ENCODE measurements around the gene C5. TPM values are rescaled to one million over a fixed set of nuclear protein-coding genes. Genes with fewer than 3 reads are reported as not detected.

The C5 gene
- total RNA-seq, 2 experiments from 2014 or later, result 3.8 to 7.9 TPM

GRCh38 chr9:120920806-120921178 lies 129.3 kb downstream of the C5 start:
- Histone ChIP-seq H3K36me3 (ENCODE audit: insufficient read depth, low read length) (peaks cover 42% of the 10 kb centered on the region), H3K4me2 (ENCODE audit: low read length) (peak overlapping the region; percentile 59), H3K79me2 (ENCODE audit: insufficient read depth, low read depth, low read length) (no peaks in the 10 kb centered on the region), H3K4me3 (ENCODE audit: low read depth, low read length, poor library complexity, severe bottlenecking) (no peak overlapping the region), H3K4me1 (ENCODE audit: insufficient read depth, low read length, poor library complexity, severe bottlenecking) (peaks cover 70% of the 10 kb centered on the region), H3K9me2 (ENCODE audit: insufficient read depth, low read length) (no peaks in the 10 kb centered on the region), H4K20me1 (ENCODE audit: insufficient read depth, low read length) (no peaks in the 10 kb centered on the region), H3K27ac (ENCODE audit: low read depth, low read length, poor library complexity, severe bottlenecking) (peak overlapping the region; percentile 29), H3K9me3 (ENCODE audit: low read length) (no peaks in the 10 kb centered on the region), H2AFZ (ENCODE audit: low read length) (0 out of 2 replicates have a peak overlapping the region, but pooled peaks have one; percentile 52)
- no peak for DNase-seq (ENCODE audit: low spot score)
- intact Hi-C loops (cut with micrococcal nuclease; ENCODE audit: unreplicated experiment), result loop anchor here (10.0 kb wide), 1 partner anchor 1024 kb away; no protein-coding TSS in a partner anchor
- POLR2A ChIA-PET, result interaction anchor here (1.0 to 21.2 kb wide), 7 partner anchors 9 to 161 kb away, joined by 3 to 372 read pairs (median 5); no protein-coding TSS in a partner anchor
- no peak for TF ChIP-seq EZH2phosphoT487 (IDR thresholded peaks at IDR 0.05; ENCODE audit: borderline replicate concordance, low read depth, low read length)
- no peak for TF ChIP-seq CTCF (conservative IDR thresholded peaks at IDR 0.05; ENCODE audit: low read length)
- CTCF ChIA-PET (ENCODE audit: unreplicated experiment), result interaction anchor here (1.2 to 1.3 kb wide), 2 partner anchors 9 to 33 kb away, joined by 4 to 5 read pairs; no protein-coding TSS in a partner anchor
- BruUV-seq (replicated peaks), result no TSS peak

- no peaks in the 10 kb centered on the region for H4K20me1 ChIP-seq (ENCODE audit: insufficient read depth, low read length)
- no TSS peak for BruUV-seq (replicated peaks)
- no peaks in the 10 kb centered on the region for H3K9me3 ChIP-seq (ENCODE audit: low read length)
- peaks cover 42% of the 10 kb centered on the region for H3K36me3 ChIP-seq (ENCODE audit: insufficient read depth, low read length)
- H3K4me2 ChIP-seq (ENCODE audit: low read length), result peak overlapping the region; percentile 59; the same call in 1 of the 2 replicates
- H3K9me2 ChIP-seq (ENCODE audit: insufficient read depth, low read length), result no peaks in the 10 kb centered on the region
- ChIA-PET POLR2A (interaction anchor here (0.6 to 21.2 kb wide), 9 partner anchors 9 to 162 kb away, joined by 3 to 372 read pairs (median 5); no protein-coding TSS in a partner anchor), CTCF (ENCODE audit: unreplicated experiment) (interaction anchor here (0.6 to 1.3 kb wide), 5 partner anchors 9 to 74 kb away, joined by 4 to 9 read pairs (median 5); no protein-coding TSS in a partner anchor)
- H3K4me3 ChIP-seq (ENCODE audit: low read depth, low read length, poor library complexity, severe bottlenecking), result no peak overlapping the region
- H3K27ac ChIP-seq (ENCODE audit: low read depth, low read length, poor library complexity, severe bottlenecking), result peak overlapping the region; percentile 29
- H3K79me2 ChIP-seq (ENCODE audit: insufficient read depth, low read depth, low read length), result no peaks in the 10 kb centered on the region
- intact Hi-C loops (cut with micrococcal nuclease; ENCODE audit: unreplicated experiment), result loop anchor here (10.0 kb wide), 1 partner anchor 1025 kb away; no protein-coding TSS in a partner anchor
- no peak for DNase-seq (ENCODE audit: low spot score)
- no peak overlapping the region for H2AFZ ChIP-seq (ENCODE audit: low read length)
- peaks cover 64% of the 10 kb centered on the region for H3K4me1 ChIP-seq (ENCODE audit: insufficient read depth, low read length, poor library complexity, severe bottlenecking)
- no peak for TF ChIP-seq EZH2phosphoT487 (IDR thresholded peaks at IDR 0.05; ENCODE audit: borderline replicate concordance, low read depth, low read length)
- no peak for TF ChIP-seq CTCF (conservative IDR thresholded peaks at IDR 0.05; ENCODE audit: low read length)
Observed at GRCh38 chr9:120919843-120920805, 130.0 kb downstream of the C5 start.
